Measurements from ENCODE around the gene CDC42BPG. TPM values are rescaled to one million over a fixed set of nuclear protein-coding genes. Genes with fewer than 3 reads are reported as not detected.

Gene CDC42BPG
- total RNA-seq, 1 experiment from 2014 or later = 30.1 TPM

DNA sequence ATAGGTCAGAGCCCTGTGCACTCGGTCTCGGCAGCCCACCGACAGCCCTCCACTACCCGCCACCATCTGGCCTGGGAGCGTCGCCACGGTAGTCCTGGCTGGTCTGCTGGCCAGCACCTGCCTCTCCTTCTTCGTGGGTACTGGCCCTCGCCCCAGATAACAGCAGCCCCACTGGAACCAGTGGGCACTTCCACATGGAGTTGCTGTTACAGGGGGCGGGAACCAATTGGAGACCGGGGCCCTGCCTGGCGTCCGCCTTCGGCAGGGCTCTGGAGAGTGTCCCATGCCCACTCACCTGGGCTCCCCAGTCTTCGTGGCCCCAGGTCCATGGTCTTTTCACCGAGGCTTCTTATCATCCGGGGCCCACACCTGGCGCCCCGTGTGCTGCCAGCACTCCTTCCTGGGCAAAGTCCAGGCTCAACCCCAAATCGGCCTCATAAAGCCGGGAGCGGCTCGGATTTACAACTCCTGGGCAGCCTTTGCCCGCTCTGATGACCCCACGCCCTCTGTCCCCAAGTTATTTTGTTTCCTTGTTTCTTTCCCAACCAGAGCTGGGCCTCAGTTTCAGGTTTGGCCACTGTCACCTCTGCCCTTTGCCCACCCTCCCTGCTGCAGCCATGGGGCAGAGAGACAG, 46.9 kb upstream of the CDC42BPG start:
- Histone ChIP-seq H3K9me2 (ENCODE audit: insufficient read depth) (no peaks in the 10 kb centered on the region), H3K79me2 (ENCODE audit: insufficient read depth, low read length) (no peaks in the 10 kb centered on the region), H3K4me2 (ENCODE audit: low read length) (no peak overlapping the region), H3K4me1 (ENCODE audit: control insufficient read depth in 1 of 2, insufficient read depth in 2 of 2, low read length in 2 of 2) (peaks cover 7 to 38% of the 10 kb centered on the region in 2 experiments; a peak in 3 of 4 replicates), H3K9me3 (ENCODE audit: control insufficient read depth in 1 of 2, insufficient read depth in 1 of 2, low read depth in 1 of 2, low read length in 2 of 2) (no peaks in the 10 kb centered on the region), H2AFZ (ENCODE audit: low read depth, low read length, poor library complexity, severe bottlenecking) (no peak overlapping the region), H3K4me3 (replicated peaks in 1 of 2; ENCODE audit: low read depth in 1 of 2, low read length in 2 of 2) (no peak overlapping the region), H4K20me1 (ENCODE audit: insufficient read depth) (no peaks in the 10 kb centered on the region), H3K27me3 (ENCODE audit: insufficient read depth, low read length) (no peaks in the 10 kb centered on the region), H3K9ac (ENCODE audit: low read length) (no peak overlapping the region), H3K36me3 (ENCODE audit: control insufficient read depth in 1 of 2, insufficient read depth in 2 of 2, low read length in 2 of 2) (no peaks in the 10 kb centered on the region), H3K27ac (ENCODE audit: low read depth, low read length) (no peak overlapping the region; the same call in 1 of the 2 replicates)
- ChIA-PET POLR2A (interaction anchor here (1.3 kb wide), 1 partner anchor 42 kb away, joined by 3 read pairs; no protein-coding TSS in a partner anchor), RAD21 (ENCODE audit: low non-redundant PET in 1 of 2, low total read pairs in 2 of 2, uncharacterized antibody in 2 of 2, unreplicated experiment in 2 of 2) (no interaction called here), CTCF (interaction anchor here (10.8 kb wide), 1 partner anchor 43 kb away, joined by 112 read pairs; no protein-coding TSS in a partner anchor)
- no TSS peak for BruUV-seq (replicated peaks)
- ATAC-seq (no peak), DNase-seq (ENCODE audit: low read depth, low spot score) (no peak)
- intact Hi-C loops (cut with micrococcal nuclease) = no loop called here
- TF ChIP-seq CBX3 (IDR thresholded peaks at IDR 0.05; ENCODE audit: low read depth) (no peak), POLR2AphosphoS5 (IDR thresholded peaks at IDR 0.05; ENCODE audit: low read depth, low read length) (no peak), TCF7L2 (IDR thresholded peaks at IDR 0.05; ENCODE audit: borderline replicate concordance, extremely low read depth, insufficient read depth, insufficient read length) (no peak), ZNF274 (IDR thresholded peaks at IDR 0.05; ENCODE audit: low read depth, low read length) (no peak), POLR2A (IDR thresholded peaks at IDR 0.05; ENCODE audit: borderline replicate concordance, extremely low read depth, insufficient read depth, insufficient read length) (no peak), ELF1 (IDR thresholded peaks at IDR 0.05; ENCODE audit: borderline replicate concordance, low read depth) (no peak), EZH2 (IDR thresholded peaks at IDR 0.05) (no peak), RAD21 (IDR thresholded peaks at IDR 0.05; ENCODE audit: low read depth) (no peak), CEBPB (IDR thresholded peaks at IDR 0.05; ENCODE audit: low read depth) (no peak), YY1 (IDR thresholded peaks at IDR 0.05; ENCODE audit: extremely low read depth, insufficient replicate concordance, low read depth, low read length) (no peak), JUND (IDR thresholded peaks at IDR 0.05) (no peak), FOSL1 (IDR thresholded peaks at IDR 0.05; ENCODE audit: low read depth) (no peak), EGR1 (IDR thresholded peaks at IDR 0.05; ENCODE audit: low read depth) (no peak), ZFX (IDR thresholded peaks at IDR 0.05) (no peak)
- TF ChIP-seq, protein P1, sequence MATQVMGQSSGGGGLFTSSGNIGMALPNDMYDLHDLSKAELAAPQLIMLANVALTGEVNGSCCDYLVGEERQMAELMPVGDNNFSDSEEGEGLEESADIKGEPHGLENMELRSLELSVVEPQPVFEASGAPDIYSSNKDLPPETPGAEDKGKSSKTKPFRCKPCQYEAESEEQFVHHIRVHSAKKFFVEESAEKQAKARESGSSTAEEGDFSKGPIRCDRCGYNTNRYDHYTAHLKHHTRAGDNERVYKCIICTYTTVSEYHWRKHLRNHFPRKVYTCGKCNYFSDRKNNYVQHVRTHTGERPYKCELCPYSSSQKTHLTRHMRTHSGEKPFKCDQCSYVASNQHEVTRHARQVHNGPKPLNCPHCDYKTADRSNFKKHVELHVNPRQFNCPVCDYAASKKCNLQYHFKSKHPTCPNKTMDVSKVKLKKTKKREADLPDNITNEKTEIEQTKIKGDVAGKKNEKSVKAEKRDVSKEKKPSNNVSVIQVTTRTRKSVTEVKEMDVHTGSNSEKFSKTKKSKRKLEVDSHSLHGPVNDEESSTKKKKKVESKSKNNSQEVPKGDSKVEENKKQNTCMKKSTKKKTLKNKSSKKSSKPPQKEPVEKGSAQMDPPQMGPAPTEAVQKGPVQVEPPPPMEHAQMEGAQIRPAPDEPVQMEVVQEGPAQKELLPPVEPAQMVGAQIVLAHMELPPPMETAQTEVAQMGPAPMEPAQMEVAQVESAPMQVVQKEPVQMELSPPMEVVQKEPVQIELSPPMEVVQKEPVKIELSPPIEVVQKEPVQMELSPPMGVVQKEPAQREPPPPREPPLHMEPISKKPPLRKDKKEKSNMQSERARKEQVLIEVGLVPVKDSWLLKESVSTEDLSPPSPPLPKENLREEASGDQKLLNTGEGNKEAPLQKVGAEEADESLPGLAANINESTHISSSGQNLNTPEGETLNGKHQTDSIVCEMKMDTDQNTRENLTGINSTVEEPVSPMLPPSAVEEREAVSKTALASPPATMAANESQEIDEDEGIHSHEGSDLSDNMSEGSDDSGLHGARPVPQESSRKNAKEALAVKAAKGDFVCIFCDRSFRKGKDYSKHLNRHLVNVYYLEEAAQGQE (IDR thresholded peaks at IDR 0.05; ENCODE audit: low read depth) = no peak
- TF ChIP-seq, protein P2, sequence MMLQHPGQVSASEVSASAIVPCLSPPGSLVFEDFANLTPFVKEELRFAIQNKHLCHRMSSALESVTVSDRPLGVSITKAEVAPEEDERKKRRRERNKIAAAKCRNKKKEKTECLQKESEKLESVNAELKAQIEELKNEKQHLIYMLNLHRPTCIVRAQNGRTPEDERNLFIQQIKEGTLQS (IDR thresholded peaks at IDR 0.05) = no peak
- TF ChIP-seq, protein P3, sequence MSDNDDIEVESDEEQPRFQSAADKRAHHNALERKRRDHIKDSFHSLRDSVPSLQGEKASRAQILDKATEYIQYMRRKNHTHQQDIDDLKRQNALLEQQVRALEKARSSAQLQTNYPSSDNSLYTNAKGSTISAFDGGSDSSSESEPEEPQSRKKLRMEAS (IDR thresholded peaks at IDR 0.05) = no peak
- TF ChIP-seq, protein P4, sequence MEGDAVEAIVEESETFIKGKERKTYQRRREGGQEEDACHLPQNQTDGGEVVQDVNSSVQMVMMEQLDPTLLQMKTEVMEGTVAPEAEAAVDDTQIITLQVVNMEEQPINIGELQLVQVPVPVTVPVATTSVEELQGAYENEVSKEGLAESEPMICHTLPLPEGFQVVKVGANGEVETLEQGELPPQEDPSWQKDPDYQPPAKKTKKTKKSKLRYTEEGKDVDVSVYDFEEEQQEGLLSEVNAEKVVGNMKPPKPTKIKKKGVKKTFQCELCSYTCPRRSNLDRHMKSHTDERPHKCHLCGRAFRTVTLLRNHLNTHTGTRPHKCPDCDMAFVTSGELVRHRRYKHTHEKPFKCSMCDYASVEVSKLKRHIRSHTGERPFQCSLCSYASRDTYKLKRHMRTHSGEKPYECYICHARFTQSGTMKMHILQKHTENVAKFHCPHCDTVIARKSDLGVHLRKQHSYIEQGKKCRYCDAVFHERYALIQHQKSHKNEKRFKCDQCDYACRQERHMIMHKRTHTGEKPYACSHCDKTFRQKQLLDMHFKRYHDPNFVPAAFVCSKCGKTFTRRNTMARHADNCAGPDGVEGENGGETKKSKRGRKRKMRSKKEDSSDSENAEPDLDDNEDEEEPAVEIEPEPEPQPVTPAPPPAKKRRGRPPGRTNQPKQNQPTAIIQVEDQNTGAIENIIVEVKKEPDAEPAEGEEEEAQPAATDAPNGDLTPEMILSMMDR (IDR thresholded peaks at IDR 0.05 in 2 of 3, conservative IDR thresholded peaks at IDR 0.05 in 1 of 3; ENCODE audit: borderline replicate concordance in 1 of 3, insufficient read depth in 1 of 3, low read depth in 2 of 3, low read length in 2 of 3) = no peak
- TF ChIP-seq, protein P5, sequence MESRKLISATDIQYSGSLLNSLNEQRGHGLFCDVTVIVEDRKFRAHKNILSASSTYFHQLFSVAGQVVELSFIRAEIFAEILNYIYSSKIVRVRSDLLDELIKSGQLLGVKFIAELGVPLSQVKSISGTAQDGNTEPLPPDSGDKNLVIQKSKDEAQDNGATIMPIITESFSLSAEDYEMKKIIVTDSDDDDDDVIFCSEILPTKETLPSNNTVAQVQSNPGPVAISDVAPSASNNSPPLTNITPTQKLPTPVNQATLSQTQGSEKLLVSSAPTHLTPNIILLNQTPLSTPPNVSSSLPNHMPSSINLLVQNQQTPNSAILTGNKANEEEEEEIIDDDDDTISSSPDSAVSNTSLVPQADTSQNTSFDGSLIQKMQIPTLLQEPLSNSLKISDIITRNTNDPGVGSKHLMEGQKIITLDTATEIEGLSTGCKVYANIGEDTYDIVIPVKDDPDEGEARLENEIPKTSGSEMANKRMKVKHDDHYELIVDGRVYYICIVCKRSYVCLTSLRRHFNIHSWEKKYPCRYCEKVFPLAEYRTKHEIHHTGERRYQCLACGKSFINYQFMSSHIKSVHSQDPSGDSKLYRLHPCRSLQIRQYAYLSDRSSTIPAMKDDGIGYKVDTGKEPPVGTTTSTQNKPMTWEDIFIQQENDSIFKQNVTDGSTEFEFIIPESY (IDR thresholded peaks at IDR 0.05; ENCODE audit: extremely low read depth, insufficient replicate concordance, low read length) = no peak
